NCI-H2227 (cell line): ENCODE measurements around the gene MROH7.

Experiments
- DNase-seq: peaks from one replicate; lab custom pipeline; 2025; ENCODE audit not compliant: unreplicated experiment; lab: John Stamatoyannopoulos, UW

The MROH7 gene

DNA sequence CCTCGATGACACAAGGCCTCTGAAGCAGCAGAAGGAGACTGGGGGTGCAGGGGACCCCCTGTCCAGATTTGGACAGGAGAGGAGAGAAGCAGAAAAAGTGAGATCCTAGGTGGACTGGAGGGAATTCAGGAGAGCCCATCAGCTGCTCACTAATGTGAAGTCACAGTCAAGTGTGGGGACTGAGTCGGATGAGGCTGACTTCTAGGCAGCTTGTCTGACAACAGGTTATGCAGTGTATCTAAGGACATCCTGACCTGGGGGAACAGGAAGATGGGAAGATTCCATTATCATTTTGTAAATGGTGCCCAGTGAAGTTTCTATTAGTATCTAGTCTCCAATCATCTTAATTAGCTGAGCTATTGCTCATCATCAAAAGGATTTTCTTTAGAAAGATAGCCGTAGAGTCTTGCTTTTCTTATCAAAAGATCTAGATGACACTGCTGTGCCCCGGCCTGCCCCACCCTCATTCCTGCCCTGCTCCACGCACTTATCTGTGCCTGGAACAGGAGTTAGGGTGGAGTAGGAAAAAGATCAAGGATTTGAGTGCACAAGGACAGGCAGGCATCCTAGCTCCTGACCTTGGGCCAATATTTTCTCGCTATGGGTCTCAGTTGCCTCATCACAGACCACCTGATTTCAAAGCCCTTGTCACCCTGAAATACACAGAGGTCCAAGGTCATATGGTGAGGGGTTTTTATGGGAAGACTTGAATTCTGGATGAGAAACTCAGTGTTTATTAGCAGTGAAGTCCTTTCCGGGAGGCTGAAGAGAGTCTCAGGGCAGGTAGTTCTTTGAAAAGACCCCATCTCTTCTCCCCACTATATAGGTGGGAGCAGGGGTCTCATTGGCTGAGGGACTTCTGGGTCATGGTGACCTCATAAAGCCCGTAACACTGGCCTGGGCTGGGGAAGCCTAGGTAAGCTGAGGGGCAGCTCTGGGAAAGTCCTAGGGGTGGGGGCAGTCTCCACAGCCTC is at the start of gene MROH7:
Gene MROH7, plus strand, starts transcription at position 924 of the 974 bp plus-strand sequence. CDS start 11,141 bp downstream, outside the sequence.
- no peak for DNase-seq

DNA sequence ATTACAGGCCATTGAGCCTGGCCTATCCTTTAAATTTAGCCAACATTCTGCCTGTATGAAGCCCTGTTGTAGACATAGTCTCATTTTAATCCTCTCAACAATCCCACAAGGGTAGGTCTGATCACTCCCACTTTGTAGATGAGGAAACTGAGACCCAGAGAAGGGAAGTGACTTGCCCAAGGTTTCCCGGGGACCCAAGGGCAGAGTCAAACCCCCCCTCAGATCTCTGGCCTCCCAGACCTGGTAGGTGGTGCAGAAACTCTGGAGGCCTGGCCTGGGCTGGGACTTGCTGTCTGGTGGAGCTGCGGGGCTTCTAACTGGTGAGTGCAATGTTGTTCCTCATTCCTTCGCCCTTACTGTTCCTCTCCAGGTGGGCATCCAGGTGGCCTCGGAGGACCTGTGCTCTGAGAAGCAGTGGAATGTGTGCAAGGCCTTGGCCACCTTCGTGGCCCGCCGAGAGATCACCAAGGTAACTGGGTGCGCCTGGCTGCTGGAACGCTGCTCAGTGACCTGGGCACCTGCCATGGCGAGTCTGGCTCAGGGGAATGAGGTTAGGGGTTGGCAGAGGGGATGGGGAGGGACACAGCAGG is 47.9 kb upstream of the MROH7 start:
- no peak for DNase-seq

DNA sequence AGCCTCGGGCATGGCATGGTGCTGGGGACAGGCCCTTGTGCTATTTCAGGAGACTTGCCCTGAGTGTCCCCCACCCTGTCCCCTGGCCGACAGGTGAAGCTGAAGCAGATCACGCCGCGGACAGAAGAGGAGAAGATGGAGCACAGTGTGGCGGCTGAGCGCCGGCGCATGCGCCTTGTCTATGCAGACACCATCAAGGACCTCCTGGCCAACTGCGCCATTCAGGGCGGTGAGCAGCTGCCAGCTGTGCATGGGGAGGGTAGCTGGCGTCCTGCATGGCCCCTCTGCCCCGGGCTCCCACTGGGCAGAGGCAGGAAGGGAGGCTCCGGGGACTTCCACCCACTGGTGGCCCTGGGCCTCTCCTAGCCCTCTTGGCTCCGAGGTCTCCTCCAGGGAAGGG is 47.1 kb upstream of the MROH7 start:
- DNase-seq, result no peak

DNA sequence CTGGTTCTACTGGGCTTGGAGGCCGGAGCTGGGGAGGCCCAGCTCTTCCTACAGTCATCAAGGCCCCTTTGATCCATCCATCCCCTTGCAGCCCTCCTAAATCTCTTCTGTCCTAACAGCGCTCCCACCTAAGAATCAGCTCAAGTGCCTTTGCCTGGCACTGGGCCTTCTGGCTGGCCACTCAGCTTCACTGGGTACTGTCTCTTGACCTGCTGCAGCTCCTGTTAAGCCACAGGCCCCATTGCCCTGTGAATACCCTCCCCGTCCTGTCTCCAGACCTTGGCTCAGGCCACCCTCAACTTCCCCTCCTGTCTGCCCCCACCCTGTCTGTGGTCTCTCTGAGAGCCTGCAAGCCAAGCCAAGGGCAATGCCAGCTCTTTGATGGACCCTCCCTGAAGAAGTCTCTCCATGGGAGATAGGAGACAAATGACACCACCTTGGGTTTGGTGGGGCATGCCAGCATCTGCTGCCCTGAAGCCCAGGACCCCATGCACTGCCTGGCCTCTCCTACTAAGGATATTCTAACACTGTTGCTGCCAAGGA is 45.6 kb upstream of the MROH7 start:
- DNase-seq, result no peak

DNA sequence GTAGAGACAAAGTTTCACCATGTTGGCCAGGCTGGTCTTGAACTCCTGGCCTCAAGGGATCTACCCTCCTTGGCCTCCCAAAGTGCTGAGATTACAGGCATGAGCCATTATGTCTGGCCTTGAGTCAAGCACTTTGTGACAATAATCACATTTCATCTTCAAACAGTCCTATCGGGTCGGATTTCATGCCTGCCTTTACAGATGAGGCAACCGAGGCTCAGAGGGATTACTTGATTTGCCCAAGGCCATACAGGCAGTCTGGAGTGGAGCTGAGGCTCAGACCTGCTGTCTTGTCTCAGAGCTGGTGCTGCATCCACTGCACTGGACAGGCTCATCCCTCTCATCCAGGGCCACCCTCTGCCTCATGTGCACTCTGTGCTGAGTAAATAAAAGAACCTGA is 44.8 kb upstream of the MROH7 start:
- no peak for DNase-seq

DNA sequence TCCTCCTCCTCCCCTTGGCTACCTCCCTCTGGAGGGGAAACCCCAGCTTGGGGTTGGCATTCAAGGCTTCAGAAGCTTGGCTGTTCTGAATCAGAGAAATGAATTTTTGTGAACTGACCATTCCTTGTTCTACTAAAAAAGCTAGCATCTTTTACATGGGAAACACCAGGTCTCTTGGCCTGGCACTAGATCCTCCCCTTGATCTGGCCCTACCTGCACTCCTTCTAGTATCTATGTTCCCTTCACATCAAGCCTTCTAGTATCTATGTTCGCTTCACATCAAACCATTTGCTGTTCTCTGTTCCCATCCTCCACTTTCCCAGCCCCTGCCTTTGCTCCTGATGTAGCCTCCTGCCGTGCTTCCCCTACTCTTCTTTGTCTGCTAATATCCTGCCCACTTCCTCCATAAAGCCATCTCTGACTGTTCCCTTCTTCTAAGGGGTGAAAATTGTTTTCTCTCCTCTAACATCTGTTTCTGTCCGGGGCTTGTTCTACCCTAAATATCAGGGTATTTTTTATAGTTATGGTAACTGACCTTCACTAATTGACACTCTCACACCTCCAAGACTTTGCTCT is 44.0 kb upstream of the MROH7 start:
- no peak for DNase-seq

DNA sequence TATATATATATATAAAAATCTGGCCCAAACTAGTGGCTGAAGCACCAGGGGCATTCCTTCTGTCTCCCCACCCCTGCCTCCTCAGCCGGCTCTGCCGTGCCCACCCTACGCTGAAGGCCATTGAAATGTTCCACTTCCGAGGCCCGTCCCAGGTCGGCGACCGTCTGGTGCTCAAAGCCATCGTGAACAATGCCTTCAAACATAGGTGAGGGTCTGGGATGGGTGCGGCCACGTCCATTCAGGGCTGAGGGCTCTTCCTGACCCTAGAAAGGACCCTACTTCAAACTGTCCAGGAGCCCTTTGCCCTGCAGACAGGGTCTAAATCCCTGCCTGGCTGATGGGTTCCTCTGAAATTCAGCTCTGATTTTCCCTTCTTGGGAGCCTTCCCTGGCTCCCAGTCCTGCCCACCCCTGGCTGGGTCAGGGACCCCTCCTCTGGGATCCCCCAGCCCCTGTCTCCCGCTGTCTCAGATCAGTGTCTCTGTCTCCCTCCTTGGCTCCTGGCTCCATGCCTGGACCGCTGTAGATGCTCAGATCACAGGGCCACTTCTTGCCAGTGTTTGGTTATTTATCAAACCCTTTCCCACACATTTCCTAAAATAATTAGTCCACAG is 42.3 kb upstream of the MROH7 start:
- DNase-seq, result no peak

DNA sequence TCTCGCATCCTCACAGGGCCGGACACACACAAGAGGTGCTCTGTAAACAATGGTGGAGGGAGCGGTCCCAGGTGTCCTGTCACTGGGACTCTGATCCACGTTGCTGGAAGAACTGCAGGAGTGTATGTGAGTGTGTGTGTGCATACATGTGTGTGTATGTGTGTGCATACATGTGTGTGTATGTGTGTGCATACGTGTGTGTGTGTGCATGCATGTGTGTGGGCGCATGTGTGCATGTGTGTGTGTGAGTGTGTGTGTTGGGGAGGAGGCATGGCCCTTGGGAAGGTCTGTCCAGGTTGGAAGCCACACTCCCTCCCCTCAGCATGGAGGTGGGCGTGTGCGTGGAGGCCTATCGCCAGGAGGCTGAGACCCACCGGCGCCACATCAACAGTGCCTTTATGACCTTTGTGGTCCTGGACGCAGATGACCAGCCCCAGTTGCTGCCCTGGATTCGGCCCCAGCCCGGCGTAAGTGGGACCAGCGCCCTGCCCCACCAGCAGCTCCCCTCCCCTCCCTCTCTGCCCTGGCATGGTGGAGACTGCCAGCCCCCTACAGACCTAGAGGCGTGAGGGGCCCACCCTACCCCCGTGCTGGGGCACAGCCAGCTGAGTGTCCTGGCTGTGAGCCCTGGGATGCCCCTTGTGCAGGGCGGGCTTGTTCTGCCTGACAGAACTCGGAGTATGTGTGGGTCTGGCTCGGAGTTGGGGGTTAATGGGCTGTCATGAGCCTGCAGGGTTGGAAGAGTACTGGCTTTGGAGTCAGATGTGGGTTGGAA is 40.5 kb upstream of the MROH7 start:
- DNase-seq, result no peak

DNA sequence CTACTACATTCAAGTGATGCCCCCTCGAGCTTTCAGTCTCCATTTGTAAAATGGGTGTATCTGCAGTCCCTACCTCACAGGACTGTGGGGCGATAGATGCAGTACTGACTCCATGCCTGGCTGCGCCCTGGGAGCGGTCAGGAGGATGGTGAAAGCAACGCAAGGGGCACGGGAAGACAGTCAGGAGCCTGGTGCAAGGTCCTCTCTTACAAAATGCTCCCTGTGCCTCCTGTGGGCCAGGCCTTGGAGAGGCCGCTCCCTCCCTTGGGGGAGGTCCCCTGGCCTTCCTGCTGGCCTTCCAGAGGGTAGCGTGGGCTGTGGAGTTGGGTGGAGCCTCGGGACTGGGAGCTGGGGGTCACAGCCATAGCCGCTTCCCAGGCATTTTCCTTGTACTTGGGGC is 39.9 kb upstream of the MROH7 start:
- DNase-seq, result no peak

DNA sequence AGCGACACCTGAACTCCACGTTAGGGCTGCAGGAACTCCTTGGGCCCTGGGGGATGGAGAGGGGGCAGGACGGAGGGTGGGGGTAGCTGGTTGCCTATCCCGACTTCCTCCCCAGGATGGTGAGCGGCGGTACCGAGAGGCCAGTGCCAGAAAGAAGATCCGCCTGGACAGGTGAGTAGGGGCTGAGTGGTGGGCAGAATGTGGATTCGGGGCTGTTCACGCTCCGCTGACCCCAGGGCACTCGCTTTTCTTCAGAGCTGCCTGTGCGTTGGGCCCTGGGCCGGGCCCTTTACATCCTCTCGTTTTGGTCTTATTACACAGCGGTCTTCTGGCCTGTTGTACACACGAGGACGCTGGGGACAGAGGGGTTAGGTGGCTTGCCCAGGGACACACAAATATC is 39.0 kb upstream of the MROH7 start:
- no peak for DNase-seq

DNA sequence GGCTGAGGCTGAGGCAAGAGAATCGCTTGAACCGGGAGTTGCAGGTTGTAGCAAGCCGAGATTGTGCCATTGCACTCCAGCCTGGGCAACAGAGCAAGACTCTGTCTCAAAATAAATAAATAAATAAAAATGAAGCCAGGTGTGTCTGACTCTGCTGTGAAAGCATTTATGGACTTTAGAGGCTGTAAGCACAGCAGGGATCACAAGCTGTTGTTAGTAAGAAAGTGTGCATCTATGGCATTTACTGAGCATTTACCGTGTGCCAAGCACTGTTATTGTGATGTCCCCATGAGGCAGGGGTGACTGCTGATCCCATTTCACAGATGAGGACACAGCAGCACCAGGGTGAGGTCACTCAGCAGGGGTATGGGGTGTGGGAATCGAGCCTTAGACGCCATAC is 38.3 kb upstream of the MROH7 start:
- no peak for DNase-seq

DNA sequence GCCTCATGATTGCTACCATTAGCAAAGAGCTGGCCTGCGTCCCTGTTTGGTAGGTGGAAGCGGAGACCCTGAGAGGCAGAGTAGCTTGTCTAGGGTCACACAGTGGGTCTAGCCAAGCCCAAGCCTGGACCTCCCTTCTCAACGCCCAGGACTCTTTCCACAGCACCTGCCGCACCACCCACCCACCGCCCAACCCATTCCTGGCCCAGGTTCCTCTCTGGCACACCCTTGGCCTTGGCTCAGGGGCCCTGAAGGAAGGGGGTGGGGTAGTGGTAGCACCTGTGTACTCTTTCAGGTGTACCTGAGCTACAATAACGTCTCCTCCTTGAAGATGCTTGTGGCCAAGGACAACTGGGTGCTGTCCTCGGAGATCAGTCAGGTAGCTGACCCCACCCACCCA is 37.5 kb upstream of the MROH7 start:
- no peak for DNase-seq

DNA sequence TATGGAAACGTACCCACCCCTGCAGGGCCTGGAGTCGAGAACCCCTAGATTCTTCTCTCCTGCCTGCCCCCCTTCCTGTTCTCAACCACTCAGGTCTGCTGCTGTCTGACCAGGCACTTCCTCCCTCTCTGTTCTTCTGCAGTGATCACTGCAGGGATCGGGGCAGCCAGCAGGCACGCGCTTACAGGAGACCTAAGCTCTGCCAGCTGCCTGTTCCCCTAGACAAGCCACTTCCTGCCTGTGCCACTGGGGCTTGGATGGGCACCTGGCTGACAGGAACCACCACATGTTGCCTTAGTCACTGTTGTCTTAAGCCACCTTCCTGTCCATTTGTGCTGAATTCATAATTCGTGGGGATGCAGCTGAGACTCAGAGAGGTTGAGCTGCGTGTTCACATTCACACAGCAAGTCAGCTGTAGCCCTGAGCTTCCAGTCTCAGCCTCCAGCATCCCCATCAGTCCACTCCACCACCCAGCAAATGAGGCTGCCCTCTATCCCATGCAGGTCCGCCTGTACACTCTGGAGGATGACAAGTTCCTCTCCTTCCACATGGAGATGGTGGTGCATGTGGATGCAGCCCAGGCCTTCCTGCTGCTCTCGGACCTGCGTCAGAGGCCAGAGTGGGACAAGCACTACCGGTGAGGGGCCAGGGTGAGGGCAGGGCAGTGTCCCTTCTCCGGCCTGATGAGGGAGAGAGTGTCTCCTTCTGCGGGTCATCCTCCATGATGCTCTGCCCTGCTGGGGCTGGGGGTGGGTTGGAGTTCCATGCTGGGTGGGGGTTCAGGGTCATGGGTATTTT is 36.8 kb upstream of the MROH7 start:
- no peak for DNase-seq

DNA sequence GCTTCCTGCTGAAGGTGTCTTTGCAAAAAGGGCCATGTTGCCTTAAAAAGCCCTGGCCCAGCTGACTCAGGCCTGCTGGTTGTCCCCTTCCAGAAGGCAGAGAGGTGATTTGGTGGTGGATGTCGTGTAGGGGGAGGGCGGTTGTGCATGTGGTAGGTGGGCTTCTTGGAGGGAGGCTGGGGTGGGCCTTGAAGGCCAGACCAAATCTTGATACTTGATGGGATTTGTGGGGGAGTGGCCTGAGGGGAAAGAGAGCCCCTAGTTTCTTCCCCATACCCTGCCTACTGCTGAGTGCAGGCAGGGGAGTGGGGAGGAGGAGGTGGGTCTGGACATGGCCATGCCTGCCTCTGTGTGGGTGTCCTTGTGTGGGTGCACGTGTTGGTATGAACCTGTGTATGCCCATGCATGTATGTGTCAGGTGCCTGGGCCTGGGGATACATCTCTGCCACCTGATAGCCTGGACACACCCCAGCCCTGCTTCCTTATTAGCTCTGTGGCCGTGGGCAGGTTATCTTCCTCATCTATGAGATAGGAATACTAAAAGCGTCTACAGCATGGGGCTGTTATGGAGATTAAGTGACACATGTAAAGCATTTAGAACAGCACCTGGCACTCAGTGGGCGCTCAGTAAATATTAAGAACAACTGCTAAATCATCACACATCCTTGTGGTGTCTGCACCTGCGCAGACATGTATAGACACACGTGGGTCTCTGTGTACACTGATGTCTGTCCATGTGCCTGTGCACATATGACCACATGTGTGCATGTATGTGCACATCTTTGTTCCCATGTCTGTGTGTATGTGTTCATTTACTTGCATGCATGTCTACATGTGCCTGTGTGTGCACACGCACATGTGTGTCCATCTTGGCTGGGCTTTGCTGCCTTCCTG is 35.2 kb upstream of the MROH7 start:
- DNase-seq, result no peak

DNA sequence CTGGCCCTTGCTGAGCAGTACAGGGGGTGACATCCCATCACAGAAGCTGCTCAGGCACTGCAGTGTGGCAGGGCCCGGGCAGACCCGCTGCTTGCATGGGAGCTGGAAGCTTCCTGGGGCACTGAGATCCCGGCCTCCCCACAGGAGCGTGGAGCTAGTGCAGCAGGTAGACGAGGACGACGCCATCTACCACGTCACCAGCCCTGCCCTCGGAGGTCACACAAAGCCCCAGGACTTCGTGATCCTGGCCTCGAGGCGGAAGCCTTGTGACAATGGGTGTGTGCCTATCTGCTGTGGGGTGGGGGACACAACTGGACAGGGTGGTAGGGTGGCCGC is 34.6 kb upstream of the MROH7 start:
- DNase-seq, result no peak

DNA sequence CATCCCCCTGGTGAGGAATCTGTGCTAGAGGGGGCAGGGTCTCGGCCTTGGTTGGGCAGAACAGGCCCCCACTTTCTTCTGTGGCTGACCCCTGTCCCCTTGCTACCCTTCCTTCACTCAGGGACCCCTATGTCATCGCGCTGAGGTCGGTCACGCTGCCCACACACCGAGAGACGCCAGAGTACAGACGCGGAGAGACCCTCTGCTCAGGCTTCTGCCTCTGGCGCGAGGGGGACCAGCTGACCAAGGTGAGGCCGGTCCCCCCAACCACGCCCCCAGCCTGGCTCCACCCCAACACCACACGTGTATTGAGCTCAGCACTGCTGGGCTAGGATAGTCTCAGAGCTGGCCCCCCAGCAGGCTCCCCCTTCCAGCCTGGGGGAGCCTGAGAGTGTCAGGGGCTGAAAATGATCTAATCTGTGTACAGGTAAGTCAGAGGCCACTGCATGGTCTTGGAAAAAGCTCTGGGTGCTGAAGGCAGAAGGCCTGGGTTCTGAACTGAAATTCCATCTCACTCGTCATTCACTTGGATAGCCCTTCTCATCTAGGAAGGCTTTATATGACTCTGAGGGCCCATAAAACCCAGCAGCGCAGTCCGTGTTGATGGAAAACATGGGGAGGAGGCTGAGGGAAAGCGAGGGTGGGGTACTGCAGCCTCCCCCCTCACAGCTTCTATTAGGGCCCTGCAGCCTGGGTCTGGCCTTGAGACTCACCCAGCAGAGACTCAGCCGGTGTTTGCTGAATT is 33.6 kb upstream of the MROH7 start:
- DNase-seq, result no peak

DNA sequence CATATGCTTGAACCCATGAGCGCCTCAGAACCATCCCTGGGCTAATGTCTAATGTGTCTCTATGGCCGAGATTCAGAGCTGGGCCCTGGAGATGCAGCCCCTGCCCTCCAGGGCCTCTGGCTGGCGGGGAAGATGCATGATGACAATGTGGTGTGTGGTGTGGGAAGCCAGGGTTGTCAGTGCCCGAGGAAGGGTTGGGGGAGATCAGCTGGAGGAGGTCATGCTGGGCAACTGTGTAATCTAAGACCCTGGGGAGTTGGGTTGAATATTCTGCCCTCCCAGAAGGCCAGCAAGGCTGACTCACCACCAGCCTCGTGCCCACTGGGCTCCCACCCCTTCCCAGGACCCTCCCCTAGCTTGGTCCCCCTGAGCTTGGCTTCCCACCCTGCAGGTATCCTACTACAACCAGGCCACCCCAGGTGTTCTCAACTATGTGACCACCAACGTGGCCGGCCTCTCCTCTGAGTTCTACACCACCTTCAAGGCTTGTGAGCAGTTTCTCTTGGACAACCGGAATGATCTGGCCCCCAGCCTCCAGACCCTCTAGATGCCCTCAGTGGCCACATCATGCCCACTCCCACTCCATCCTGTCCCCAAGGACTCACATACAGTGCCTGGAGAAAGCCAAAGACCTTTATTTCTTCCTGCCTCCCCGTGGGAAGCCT is 32.9 kb upstream of the MROH7 start:
- no peak for DNase-seq
